H9 (cell line): Measurements from ENCODE around the gene SOX13. TPM values are rescaled to one million over a fixed set of nuclear protein-coding genes. Genes with fewer than 3 reads are reported as not detected.

Source experiments
- DNase-seq: peaks from one replicate; pipeline ENCODE4 v3.0.0-alpha.2; 2017
- H2AFZ ChIP-seq: one replicate; pipeline ENCODE4 v1.6.1; 2013; ENCODE audit warnings: mild to moderate bottlenecking, low read length, control low read depth, moderate library complexity
- H2AK5ac ChIP-seq: 2 replicates; pipeline ENCODE4 v1.6.1; 2013; ENCODE audit warnings: low read length, control low read depth, mixed read lengths; ENCODE audit not compliant: insufficient read length
- H2BK120ac ChIP-seq: one replicate; pipeline ENCODE4 v1.6.1; 2013; ENCODE audit warnings: low read depth, mild to moderate bottlenecking, low read length, control low read depth, inconsistent platforms; ENCODE audit not compliant: poor library complexity, severe bottlenecking
- H2BK12ac ChIP-seq: 2 replicates; pipeline ENCODE4 v1.6.1; 2013; ENCODE audit warnings: low read length, control low read depth, mixed read lengths, low read depth; ENCODE audit not compliant: insufficient read length
- H2BK15ac ChIP-seq: 2 replicates; pipeline ENCODE4 v1.6.1; 2013; ENCODE audit warnings: low read depth, low read length, control low read depth
- H2BK20ac ChIP-seq: one replicate; pipeline ENCODE4 v1.6.1; 2013; ENCODE audit warnings: low read depth, mild to moderate bottlenecking, low read length, control low read depth, inconsistent platforms; ENCODE audit not compliant: poor library complexity, severe bottlenecking
- H2BK5ac ChIP-seq: 2 replicates; pipeline ENCODE4 v1.6.1; 2013; ENCODE audit warnings: low read length, control low read depth, mixed read lengths; ENCODE audit not compliant: insufficient read length
- H3K14ac ChIP-seq: 2 replicates; pipeline ENCODE4 v1.6.1; 2013; ENCODE audit warnings: low read length, control low read depth; ENCODE audit not compliant: insufficient read depth
- H3K18ac ChIP-seq: 2 replicates; pipeline ENCODE4 v1.6.1; 2013; ENCODE audit warnings: low read depth, mild to moderate bottlenecking, mixed read lengths, low read length, control low read depth; ENCODE audit not compliant: insufficient read length
- H3K23ac ChIP-seq: 2 replicates; pipeline ENCODE4 v1.6.1; 2013; ENCODE audit warnings: low read length, control low read depth, mixed read lengths, low read depth; ENCODE audit not compliant: insufficient read length
- H3K23me2 ChIP-seq: 2 replicates; pipeline ENCODE4 v1.6.1; 2013; ENCODE audit warnings: low read depth, mild to moderate bottlenecking, mixed read lengths, low read length, control low read depth; ENCODE audit not compliant: insufficient read length, poor library complexity, severe bottlenecking
- H3K27ac ChIP-seq: 2 replicates; pipeline ENCODE4 v1.5.1; 2013; ENCODE audit warnings: low read length, control low read depth, mixed read lengths, low read depth; ENCODE audit not compliant: insufficient read length
- H3K27me3 ChIP-seq: 2 replicates; pipeline ENCODE4 v1.6.1; 2013; ENCODE audit warnings: low read length, control low read depth, inconsistent platforms; ENCODE audit not compliant: insufficient read depth
- H3K4ac ChIP-seq: 2 replicates; pipeline ENCODE4 v1.6.1; 2013; ENCODE audit warnings: low read depth, mild to moderate bottlenecking, control low read depth, inconsistent platforms, low read length, moderate library complexity
- H3K4me1 ChIP-seq: 2 replicates; pipeline ENCODE4 v1.6.1; 2013; ENCODE audit warnings: low read length, control low read depth, inconsistent platforms; ENCODE audit not compliant: insufficient read depth
- H3K4me2 ChIP-seq: 2 replicates; pipeline ENCODE4 v1.6.1; 2013; ENCODE audit warnings: low read length, control low read depth, mixed read lengths; ENCODE audit not compliant: insufficient read length, insufficient read depth
- H3K56ac ChIP-seq: 2 replicates; pipeline ENCODE4 v1.6.1; 2013; ENCODE audit warnings: low read depth, mild to moderate bottlenecking, mixed read lengths, low read length, control low read depth; ENCODE audit not compliant: insufficient read length
- H3K79me1 ChIP-seq: 2 replicates; pipeline ENCODE4 v1.6.1; 2013; ENCODE audit warnings: low read depth, mild to moderate bottlenecking, moderate library complexity, low read length, control low read depth, inconsistent platforms; ENCODE audit not compliant: insufficient read depth, poor library complexity, severe bottlenecking
- H3K79me2 ChIP-seq: 2 replicates; pipeline ENCODE4 v1.6.1; 2013; ENCODE audit warnings: low read length, control low read depth, inconsistent platforms; ENCODE audit not compliant: insufficient read depth
- H3K9ac ChIP-seq: 2 replicates; pipeline ENCODE4 v1.6.1; 2013; ENCODE audit warnings: low read length, control low read depth, mixed read lengths; ENCODE audit not compliant: insufficient read length; ENCODE audit errors: extremely low read depth
- H3K9me3 ChIP-seq: one replicate; pipeline ENCODE4 v1.6.1; 2013; ENCODE audit warnings: low read depth, low read length, inconsistent platforms; ENCODE audit not compliant: control insufficient read depth
- H3T11ph ChIP-seq: one replicate; pipeline ENCODE4 v1.6.1; 2013; ENCODE audit warnings: mild to moderate bottlenecking, low read length, control low read depth, inconsistent platforms
- H4K20me1 ChIP-seq: one replicate; pipeline ENCODE4 v1.6.1; 2013; ENCODE audit not compliant: control insufficient read depth, insufficient read length, insufficient read depth
- H4K5ac ChIP-seq: 2 replicates; pipeline ENCODE4 v1.6.1; 2013; ENCODE audit warnings: low read depth, mild to moderate bottlenecking, mixed read lengths, low read length, control low read depth; ENCODE audit not compliant: insufficient read length
- H4K8ac ChIP-seq: replicated peaks from 2 replicates; pipeline ENCODE4 v1.6.1; 2013; ENCODE audit warnings: low read length, control low read depth, mixed read lengths, low read depth; ENCODE audit not compliant: insufficient read length
- H4K91ac ChIP-seq: 2 replicates; pipeline ENCODE4 v1.6.1; 2013; ENCODE audit warnings: low read depth, mild to moderate bottlenecking, moderate library complexity, mixed read lengths, low read length, control low read depth; ENCODE audit not compliant: insufficient read length
- H3K27ac Mint-ChIP-seq, 3 experiments: 2 replicates in 2 of 3; 3 replicates in 1 of 3; pipeline ENCODE4 v1.8.0; 2020 to 2021; ENCODE audit warnings: mixed read lengths in 3 of 3, mild to moderate bottlenecking in 1 of 3, moderate library complexity in 1 of 3
- H3K27me3 Mint-ChIP-seq: 2 replicates; pipeline ENCODE4 v1.8.0; 2021; ENCODE audit warnings: low read depth, mild to moderate bottlenecking, moderate library complexity, mixed read lengths
- H3K36me3 Mint-ChIP-seq, 3 experiments: 2 replicates in 2 of 3; 3 replicates in 1 of 3; pipeline ENCODE4 v1.8.0; 2020 to 2021; ENCODE audit warnings: low read depth in 3 of 3, mixed read lengths in 3 of 3; ENCODE audit not compliant: insufficient read depth in 1 of 3
- H3K4me1 Mint-ChIP-seq, 2 experiments: 2 replicates each; pipeline ENCODE4 v1.8.0; 2020; ENCODE audit warnings: mixed read lengths in 2 of 2
- H3K4me3 Mint-ChIP-seq, 2 experiments: 2 replicates in 1 of 2; 3 replicates in 1 of 2; pipeline ENCODE4 v1.8.0; 2020 to 2021; ENCODE audit warnings: mild to moderate bottlenecking in 2 of 2, mixed read lengths in 2 of 2, moderate library complexity in 1 of 2
- H3K9me3 Mint-ChIP-seq, 2 experiments: 2 replicates in 1 of 2; 3 replicates in 1 of 2; pipeline ENCODE4 v1.8.0; 2020; ENCODE audit warnings: mild to moderate bottlenecking in 2 of 2, mixed read lengths in 2 of 2, moderate library complexity in 1 of 2
- CTCF ChIP-seq: fragments of 200-600 bp; sonication (generic); conservative IDR thresholded peaks from 3 replicates; pipeline ENCODE4 v1.8.0; 2021; ENCODE audit warnings: antibody characterized with exemption, mild to moderate bottlenecking
- WGBS: extraction: QIAGEN DNeasy Blood & Tissue Kit; methylation state at CpG from one replicate; pipeline ENCODE4 v1.1.7; 2013; ENCODE audit warnings: missing lambda C conversion rate, low lambda C conversion rate, mixed read lengths; ENCODE audit not compliant: insufficient read length; ENCODE audit errors: extremely low coverage; 5-methylcytosine and 5-hydroxymethylcytosine counted together
- total RNA-seq: library from RNA; stranded (reverse); gene quantifications from 2 replicates; pipeline ENCODE4 v1.2.1, GENCODE V29; 2021

The SOX13 gene
- total RNA-seq, 1 experiment from 2014 or later: 120 TPM

GRCh38 chr1:204103431-204103741, 30.5 kb downstream of the SOX13 start:
- peaks cover 30% of the 10 kb centered on the region for H3K4me1 ChIP-seq
- H3K27ac Mint-ChIP-seq: peak overlapping the region in 2 of 3 experiments; percentile 19 to 73; a peak in 3 of 7 replicates
- no peak overlapping the region for H3K27ac ChIP-seq

More at GRCh38 chr1:204103431-204103741, 30.5 kb downstream of the SOX13 start:
- Histone ChIP-seq H3K18ac (no peak overlapping the region), H4K91ac (no peak overlapping the region), H4K5ac (no peak overlapping the region), H2BK20ac (no peak overlapping the region), H3K23me2 (no peaks in the 10 kb centered on the region), H2AFZ (no peak overlapping the region), H2AK5ac (no peak overlapping the region), H2BK5ac (no peak overlapping the region), H3K79me2 (peaks cover 59% of the 10 kb centered on the region; the same call in 1 of the 2 replicates), H3K79me1 (peaks cover 14% of the 10 kb centered on the region), H2BK12ac (no peak overlapping the region), H4K8ac (no peak overlapping the region), H2BK120ac (no peak overlapping the region), H2BK15ac (no peak overlapping the region), H3K4me2 (no peak overlapping the region), H3T11ph (no peak overlapping the region), H3K23ac (no peak overlapping the region), H4K20me1 (no peaks in the 10 kb centered on the region), H3K56ac (no peak overlapping the region), H3K14ac (peak overlapping the region; percentile 8; the same call in 1 of the 2 replicates), H3K27me3 (no peaks in the 10 kb centered on the region), H3K9ac (no peak overlapping the region), H3K9me3 (no peaks in the 10 kb centered on the region), H3K4ac (no peak overlapping the region)
- no peaks in the 10 kb centered on the region; the same call in 1 of the 2 replicates for H3K27me3 Mint-ChIP-seq
- TF ChIP-seq CTCF: no peak
- WGBS: no CpG with 5 or more reads among the region's 2 CpGs
- no peak overlapping the region; a peak in 1 of 5 replicates for H3K4me3 Mint-ChIP-seq
- H3K9me3 Mint-ChIP-seq: no peaks in the 10 kb centered on the region
- peaks cover 78 to 83% of the 10 kb centered on the region in 2 experiments for H3K4me1 Mint-ChIP-seq
- no peak for DNase-seq
- peaks cover 0 to 3% (median 0%) of the 10 kb centered on the region in 3 experiments; a peak in 1 of 7 replicates for H3K36me3 Mint-ChIP-seq
